ENCODE measurements around the gene INPP5A.

- TF ChIP-seq EGR1 (IDR thresholded peaks at IDR 0.05; ENCODE audit: borderline replicate concordance in 1 of 2, low read depth in 2 of 2, low read length in 2 of 2) (no peak), POLR2A (IDR thresholded peaks at IDR 0.05; ENCODE audit: low read depth, low read length) (no peak), SMC3 (IDR thresholded peaks at IDR 0.05; ENCODE audit: borderline replicate concordance, low read length) (no peak), CTCF (IDR thresholded peaks at IDR 0.05 in 2 of 3, conservative IDR thresholded peaks at IDR 0.05 in 1 of 3; ENCODE audit: control insufficient read depth in 2 of 3, extremely low read depth in 1 of 3, insufficient read depth in 1 of 3, low read depth in 3 of 3, low read length in 3 of 3) (no peak), MTA3 (IDR thresholded peaks at IDR 0.05; ENCODE audit: borderline replicate concordance, low read length) (no peak), MAX (IDR thresholded peaks at IDR 0.05; ENCODE audit: low read depth, low read length) (no peak), EP300 (IDR thresholded peaks at IDR 0.05; ENCODE audit: borderline replicate concordance in 1 of 2, control insufficient read depth in 1 of 2, low read depth in 2 of 2, low read length in 2 of 2) (no peak)
These were observed 1.8 kb downstream of the INPP5A start for GRCh38 chr10:132539431-132539839.

All from GM12878 (cell line).